Measurements from ENCODE around the gene MAVS. TPM values are rescaled to one million over a fixed set of nuclear protein-coding genes. Genes with fewer than 3 reads are reported as not detected.

The MAVS gene
- total RNA-seq (13.8 TPM), polyA plus RNA-seq (21.5 TPM)

DNA sequence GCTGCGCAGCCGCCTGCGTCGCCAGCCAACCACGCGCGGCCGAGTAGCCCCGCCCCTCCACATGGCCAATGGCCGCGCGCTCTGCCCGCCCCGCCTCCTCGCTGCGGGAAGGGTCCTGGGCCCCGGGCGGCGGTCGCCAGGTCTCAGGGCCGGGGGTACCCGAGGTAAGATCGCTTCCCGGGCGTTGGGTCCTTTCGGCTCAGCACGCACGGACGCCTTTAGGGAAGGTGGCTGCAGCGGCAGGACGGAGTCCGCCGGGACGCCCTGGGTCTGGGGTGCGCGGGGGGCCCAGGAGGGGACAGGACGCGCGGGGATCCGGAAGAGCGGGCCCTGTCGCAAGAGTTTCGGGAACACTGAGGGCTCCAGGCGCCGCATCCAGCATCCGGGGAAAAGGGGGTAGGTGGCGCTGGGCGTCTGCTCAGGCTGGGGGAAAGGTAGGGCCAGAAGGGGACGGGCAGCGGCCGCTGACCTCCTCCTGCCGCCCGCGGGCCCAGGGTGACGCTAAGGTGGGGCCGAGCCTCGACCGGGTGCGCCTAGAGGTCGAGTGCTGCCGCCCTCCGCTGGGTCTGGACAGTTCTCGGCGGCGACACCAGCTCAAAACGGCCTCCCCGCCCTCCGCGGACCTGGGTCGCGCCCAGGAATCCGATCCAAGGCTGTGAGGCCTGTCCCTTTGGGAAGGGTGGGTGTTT, at the start of gene MAVS:
Gene MAVS (plus strand): TSS at position 95 of the 689 bp plus-strand sequence. CDS start 7,791 bp downstream, outside the sequence.
- under 1% methylated on average over 72 of the region's 72 CpGs for WGBS
- Histone ChIP-seq H3K4me1 (ENCODE audit: insufficient read depth) (no peaks in the 10 kb centered on the region), H3K36me3 (ENCODE audit: insufficient read depth) (no peaks in the 10 kb centered on the region), H3K4me3 (ENCODE audit: low read depth, low read length) (peak within 1 kb of the TSS; percentile 90), H3K27ac (ENCODE audit: low read depth) (peak within 1 kb of the TSS; percentile 92)
- peak; percentile 18 for DNase-seq (ENCODE audit: extremely low spot score)

DNA sequence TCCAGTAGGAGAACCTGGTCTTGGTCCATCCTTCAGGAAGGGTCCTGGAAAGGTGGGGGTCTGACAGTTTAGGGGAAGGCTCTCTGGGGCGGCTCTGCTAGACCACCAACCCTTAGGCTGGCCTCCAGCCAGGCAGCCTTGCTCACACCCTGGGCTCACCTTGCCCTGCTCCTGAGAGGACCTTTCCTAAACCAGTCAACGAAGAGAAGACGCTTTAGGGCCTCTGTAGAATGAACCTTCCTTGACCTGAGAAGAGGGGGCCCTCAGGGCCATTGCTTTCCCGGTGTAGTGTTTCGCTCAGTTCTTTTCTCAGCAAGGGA, 49.4 kb upstream of the MAVS start:
- 71% methylated on average over 5 of the region's 5 CpGs for WGBS
- Histone ChIP-seq H3K4me1 (ENCODE audit: insufficient read depth) (no peaks in the 10 kb centered on the region), H3K4me3 (ENCODE audit: low read depth, low read length) (peak overlapping the region; percentile 78), H3K36me3 (ENCODE audit: insufficient read depth) (no peaks in the 10 kb centered on the region), H3K27ac (ENCODE audit: low read depth) (peak overlapping the region; percentile 35)
- DNase-seq (ENCODE audit: extremely low spot score): no peak

GRCh38 chr20:3797592-3798372, 48.9 kb upstream of the MAVS start:
- Histone ChIP-seq H3K4me3 (ENCODE audit: low read depth, low read length) (no peak overlapping the region), H3K4me1 (ENCODE audit: insufficient read depth) (no peaks in the 10 kb centered on the region)
- DNase-seq (ENCODE audit: extremely low spot score): no peak

GRCh38 chr20:3798373-3798768, 48.3 kb upstream of the MAVS start:
- 71% methylated on average over 5 of the region's 5 CpGs for WGBS
- DNase-seq (ENCODE audit: extremely low spot score): no peak
- Histone ChIP-seq H3K27ac (ENCODE audit: low read depth) (no peak overlapping the region), H3K4me3 (ENCODE audit: low read depth, low read length) (no peak overlapping the region), H3K4me1 (ENCODE audit: insufficient read depth) (no peaks in the 10 kb centered on the region), H3K36me3 (ENCODE audit: insufficient read depth) (no peaks in the 10 kb centered on the region)

More at GRCh38 chr20:3797592-3798372, 48.9 kb upstream of the MAVS start:
- H3K27ac ChIP-seq (ENCODE audit: low read depth): peak overlapping the region; percentile 35
- 67% methylated on average over 19 of the region's 19 CpGs for WGBS
- no peaks in the 10 kb centered on the region for H3K36me3 ChIP-seq (ENCODE audit: insufficient read depth)

- Histone ChIP-seq H3K4me3 (ENCODE audit: low read depth, low read length) (no peak overlapping the region), H3K4me1 (ENCODE audit: insufficient read depth) (no peaks in the 10 kb centered on the region), H3K36me3 (ENCODE audit: insufficient read depth) (no peaks in the 10 kb centered on the region), H3K27ac (ENCODE audit: low read depth) (no peak overlapping the region)
- no peak for DNase-seq (ENCODE audit: extremely low spot score)
- WGBS: 93% methylated on average over 3 of the region's 3 CpGs
These were observed 47.8 kb upstream of the MAVS start for GRCh38 chr20:3798908-3799248.

DNA sequence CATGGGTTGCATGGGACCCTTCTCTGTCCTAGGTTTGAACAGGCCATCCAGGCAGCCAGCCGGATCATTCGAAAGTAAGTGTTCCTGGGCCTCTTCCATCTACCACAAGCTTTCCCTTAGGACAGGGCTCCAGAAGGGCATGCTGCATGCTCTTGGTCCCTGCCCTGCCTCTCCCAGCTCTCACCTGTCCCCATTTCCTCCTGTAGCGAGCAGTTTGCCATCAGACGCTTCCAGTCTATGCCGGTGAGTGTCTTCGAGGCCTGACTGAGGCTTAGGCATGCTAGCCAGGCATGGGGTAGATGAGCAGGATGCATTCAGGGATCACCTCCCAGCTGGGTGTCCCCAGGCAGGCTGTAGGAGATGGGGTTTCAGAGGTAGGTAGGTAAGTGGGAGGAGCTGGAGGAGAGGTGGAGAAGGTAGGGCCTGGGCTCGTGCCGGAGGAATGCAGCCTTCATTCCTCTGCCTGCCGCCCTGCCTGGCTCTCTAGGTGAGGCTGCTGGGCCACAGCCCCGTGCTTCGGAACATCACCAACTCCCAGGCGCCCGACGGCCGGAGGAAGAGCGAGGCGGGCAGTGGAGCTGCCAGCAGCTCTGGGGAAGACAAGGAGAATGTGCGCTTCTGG, 46.3 kb upstream of the MAVS start:
- no peaks in the 10 kb centered on the region for H3K36me3 ChIP-seq (ENCODE audit: insufficient read depth)
- no peaks in the 10 kb centered on the region for H3K4me1 ChIP-seq (ENCODE audit: insufficient read depth)
- WGBS: 91% methylated on average over 18 of the region's 18 CpGs
- no peak overlapping the region for H3K4me3 ChIP-seq (ENCODE audit: low read depth, low read length)
- DNase-seq (ENCODE audit: extremely low spot score): no peak
- H3K27ac ChIP-seq (ENCODE audit: low read depth): no peak overlapping the region

GRCh38 chr20:3800878-3801260, 45.8 kb upstream of the MAVS start:
- Histone ChIP-seq H3K27ac (ENCODE audit: low read depth) (no peak overlapping the region), H3K4me1 (ENCODE audit: insufficient read depth) (no peaks in the 10 kb centered on the region), H3K36me3 (ENCODE audit: insufficient read depth) (no peaks in the 10 kb centered on the region), H3K4me3 (ENCODE audit: low read depth, low read length) (no peak overlapping the region)
- no peak for DNase-seq (ENCODE audit: extremely low spot score)
- WGBS: 88% methylated on average over 8 of the region's 8 CpGs

- Histone ChIP-seq H3K27ac (ENCODE audit: low read depth) (no peak overlapping the region), H3K4me3 (ENCODE audit: low read depth, low read length) (no peak overlapping the region), H3K4me1 (ENCODE audit: insufficient read depth) (no peaks in the 10 kb centered on the region), H3K36me3 (ENCODE audit: insufficient read depth) (no peaks in the 10 kb centered on the region)
- WGBS: 93% methylated on average over 4 of the region's 4 CpGs
- DNase-seq (ENCODE audit: extremely low spot score): no peak
These were observed 45.3 kb upstream of the MAVS start for GRCh38 chr20:3801299-3801698.

- no peak overlapping the region for H3K27ac ChIP-seq (ENCODE audit: low read depth)
These were observed 44.8 kb upstream of the MAVS start for GRCh38 chr20:3801846-3802245.

GRCh38 chr20:3802524-3803239, 44.0 kb upstream of the MAVS start:
- no peak for DNase-seq (ENCODE audit: extremely low spot score)
- WGBS: 90% methylated on average over 11 of the region's 11 CpGs
- no peaks in the 10 kb centered on the region for H3K36me3 ChIP-seq (ENCODE audit: insufficient read depth)
- H3K4me1 ChIP-seq (ENCODE audit: insufficient read depth): no peaks in the 10 kb centered on the region
- no peak overlapping the region for H3K27ac ChIP-seq (ENCODE audit: low read depth)
- H3K4me3 ChIP-seq (ENCODE audit: low read depth, low read length): no peak overlapping the region

More at GRCh38 chr20:3801846-3802245, 44.8 kb upstream of the MAVS start:
- 94% methylated on average over 13 of the region's 13 CpGs for WGBS
- Histone ChIP-seq H3K4me1 (ENCODE audit: insufficient read depth) (no peaks in the 10 kb centered on the region), H3K4me3 (ENCODE audit: low read depth, low read length) (no peak overlapping the region), H3K36me3 (ENCODE audit: insufficient read depth) (no peaks in the 10 kb centered on the region)
- no peak for DNase-seq (ENCODE audit: extremely low spot score)

- Histone ChIP-seq H3K4me1 (ENCODE audit: insufficient read depth) (no peaks in the 10 kb centered on the region), H3K27ac (ENCODE audit: low read depth) (no peak overlapping the region), H3K36me3 (ENCODE audit: insufficient read depth) (no peaks in the 10 kb centered on the region), H3K4me3 (ENCODE audit: low read depth, low read length) (no peak overlapping the region)
- 90% methylated on average over 14 of the region's 14 CpGs for WGBS
- no peak for DNase-seq (ENCODE audit: extremely low spot score)
These were observed 43.3 kb upstream of the MAVS start for GRCh38 chr20:3803289-3803688.

DNA sequence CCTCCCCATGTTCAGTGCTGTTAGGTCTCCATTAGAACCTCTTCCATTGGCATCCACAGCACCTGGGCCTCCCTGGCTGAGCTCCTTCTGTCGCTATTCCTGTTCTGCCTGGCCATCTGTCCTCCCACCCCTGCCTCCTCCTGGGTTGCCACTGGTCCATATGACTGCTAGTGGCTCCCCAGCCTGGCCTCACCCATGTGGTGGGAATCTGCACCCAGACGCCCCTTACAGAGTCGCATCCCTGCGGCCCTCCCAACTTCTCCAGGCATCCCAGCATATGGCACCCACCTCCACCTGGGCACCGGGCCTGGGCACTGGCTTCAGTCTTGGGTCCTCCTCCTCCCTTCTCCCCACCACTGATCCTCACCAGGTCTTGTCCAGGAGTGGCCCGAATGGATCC, 42.8 kb upstream of the MAVS start:
- Histone ChIP-seq H3K4me1 (ENCODE audit: insufficient read depth) (no peaks in the 10 kb centered on the region), H3K27ac (ENCODE audit: low read depth) (no peak overlapping the region), H3K36me3 (ENCODE audit: insufficient read depth) (no peaks in the 10 kb centered on the region), H3K4me3 (ENCODE audit: low read depth, low read length) (no peak overlapping the region)
- 86% methylated on average over 6 of the region's 6 CpGs for WGBS
- no peak for DNase-seq (ENCODE audit: extremely low spot score)

GRCh38 chr20:3804254-3804751, 42.3 kb upstream of the MAVS start:
- DNase-seq (ENCODE audit: extremely low spot score): no peak
- 74% methylated on average over 11 of the region's 11 CpGs for WGBS
- no peaks in the 10 kb centered on the region for H3K4me1 ChIP-seq (ENCODE audit: insufficient read depth)
- no peak overlapping the region for H3K4me3 ChIP-seq (ENCODE audit: low read depth, low read length)
- no peaks in the 10 kb centered on the region for H3K36me3 ChIP-seq (ENCODE audit: insufficient read depth)
- H3K27ac ChIP-seq (ENCODE audit: low read depth): no peak overlapping the region
